Ovary (tissue), 9 donors: Measurements from ENCODE around the gene PPP2R5C. TPM values are rescaled to one million over a fixed set of nuclear protein-coding genes. Genes with fewer than 3 reads are reported as not detected.

Experiments
- DNase-seq, 5 donors: peaks; one replicate each; pipeline ENCODE4 v3.0.0-alpha.2; 2019 to 2020
- H3K27ac ChIP-seq, 2 donors: fragments of 200-600 bp; one replicate each; pipeline versions ENCODE4 v1.5.1 to v1.8.0; 2019 to 2022
- H3K27me3 ChIP-seq: fragments of 200-600 bp; one replicate; pipeline ENCODE4 v1.8.0; 2022
- H3K36me3 ChIP-seq: fragments of 200-600 bp; sonication (generic); one replicate; pipeline ENCODE4 v1.5.1; 2019
- H3K4me1 ChIP-seq: one replicate; pipeline ENCODE4 v1.8.1; 2013; ENCODE audit warnings: mild to moderate bottlenecking, moderate library complexity; ENCODE audit not compliant: insufficient read depth
- H3K4me3 ChIP-seq: fragments of 200-600 bp; sonication (generic); one replicate; pipeline ENCODE4 v1.5.1; 2017
- H3K9me3 ChIP-seq, 2 donors: fragments of 200-600 bp in 1 of 2; sonication (generic) in 1 of 2; one replicate each; pipeline versions ENCODE4 v1.5.1 to v1.8.1; 2013 to 2019; ENCODE audit warnings: mild to moderate bottlenecking in 1 of 2, moderate library complexity in 1 of 2
- EP300 ChIP-seq: sonication (generic); formaldehyde crosslinking; IDR thresholded peaks from one replicate; pipeline ENCODE4 v1.6.1; 2017; ENCODE audit warnings: antibody characterized with exemption
- POLR2A ChIP-seq: fragments of 450-650 bp; IDR thresholded peaks from one replicate; pipeline ENCODE4 v1.6.1; 2017; ENCODE audit warnings: antibody characterized with exemption, mild to moderate bottlenecking, moderate library complexity
- WGBS, 3 donors: extraction: QIAGEN DNeasy Blood & Tissue Kit in 1 of 3; methylation state at CpG; one replicate each; pipeline versions ENCODE4 v1.1.5 to v1.1.7; 2013 to 2017; 5-methylcytosine and 5-hydroxymethylcytosine counted together
- intact Hi-C, 4 donors: fragments of 100-400 bp; cut with DNase I; formaldehyde crosslinking; loops; one replicate each; pipeline versions ENCODE4 v1.11.0 to v1.15.1; 2022 to 2023
- polyA plus RNA-seq, 2 donors: library from polyadenylated mRNA; stranded (reverse); fragments of 200-250 nt in 1 of 2; fragments of 350-450 nt in 1 of 2; fragmentation: Illumina TruSeq in 1 of 2; extraction: RNeasy Lipid Tissue Mini Kit (QIAGEN cat#74804) in 1 of 2; gene quantifications; one replicate each; pipeline ENCODE4 v1.2.3, GENCODE V29; 2013 to 2014
- total RNA-seq, 7 donors: library from RNA; depleted of rRNA in 2 of 7; stranded (reverse); fragments of >200 nt in 2 of 7; fragmentation: NEBNext Ultra II Directional in 3 of 7; extraction: Animal tissue kit (Norgen Biotek cat#: 25700) in 3 of 7; gene quantifications; one replicate each; pipeline versions ENCODE4 v1.1.0 to v1.2.4, GENCODE V29; 2016 to 2023
- TF ChIP-seq, protein P1 (sequence below), 3 donors: fragments of 450-650 bp in 2 of 3; fragments of 200-600 bp in 1 of 3; IDR thresholded peaks; one replicate each; pipeline versions ENCODE4 v1.5.1 to v1.8.0; 2016 to 2022; ENCODE audit warnings: antibody characterized with exemption in 3 of 3, mild to moderate bottlenecking in 1 of 3
- donor health status: DM: no; HTN: no; CAD: no; lungs with moderate emphysema.
- donor health status: DM: no; HTN: no; CAD: no.
- donor health status: Bipolar disorder and iron deficiency.
- donor health status: DM: yes; HTN: yes; CAD: no.
- donor health status: DM: no; HTN: no; CAD: no.
- donor health status: DM: yes; HTN: yes; CAD: no.

The PPP2R5C gene
- total and polyA plus RNA-seq, 9 donors: 52.8 to 136 (median 96.6) TPM

DNA sequence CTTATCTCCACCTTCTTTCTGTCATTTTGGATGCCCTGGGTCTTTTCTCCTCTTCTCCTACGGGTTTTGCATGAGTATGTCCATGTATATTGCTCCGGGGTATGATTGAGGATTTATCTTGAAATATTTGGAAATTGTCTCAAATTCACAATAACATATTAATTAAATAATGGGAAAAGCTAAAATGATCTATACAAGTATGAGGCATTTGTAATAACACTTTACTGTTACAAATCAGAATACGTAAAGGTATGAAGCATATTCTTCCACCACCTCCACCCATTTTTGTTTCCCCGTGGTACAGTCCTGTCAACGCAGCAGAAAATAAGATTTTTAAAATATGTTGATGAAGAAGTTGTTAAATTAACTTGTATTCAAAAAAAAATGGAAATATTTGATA lies 91.3 kb downstream of the PPP2R5C start:
- Histone ChIP-seq H3K27me3 (no peaks in the 10 kb centered on the region), H3K27ac (no peak overlapping the region), H3K36me3 (no peaks in the 10 kb centered on the region), H3K9me3 (no peaks in the 10 kb centered on the region), H3K4me1 (peaks cover 12% of the 10 kb centered on the region), H3K4me3 (no peak overlapping the region)
- DNase-seq: no peak
- 91 to 92% (median 91%) methylated on average over 5 of the region's 5 CpGs for WGBS, 3 donors
- no peak for TF ChIP-seq POLR2A
- no peak for TF ChIP-seq EP300
- TF ChIP-seq, protein P1, sequence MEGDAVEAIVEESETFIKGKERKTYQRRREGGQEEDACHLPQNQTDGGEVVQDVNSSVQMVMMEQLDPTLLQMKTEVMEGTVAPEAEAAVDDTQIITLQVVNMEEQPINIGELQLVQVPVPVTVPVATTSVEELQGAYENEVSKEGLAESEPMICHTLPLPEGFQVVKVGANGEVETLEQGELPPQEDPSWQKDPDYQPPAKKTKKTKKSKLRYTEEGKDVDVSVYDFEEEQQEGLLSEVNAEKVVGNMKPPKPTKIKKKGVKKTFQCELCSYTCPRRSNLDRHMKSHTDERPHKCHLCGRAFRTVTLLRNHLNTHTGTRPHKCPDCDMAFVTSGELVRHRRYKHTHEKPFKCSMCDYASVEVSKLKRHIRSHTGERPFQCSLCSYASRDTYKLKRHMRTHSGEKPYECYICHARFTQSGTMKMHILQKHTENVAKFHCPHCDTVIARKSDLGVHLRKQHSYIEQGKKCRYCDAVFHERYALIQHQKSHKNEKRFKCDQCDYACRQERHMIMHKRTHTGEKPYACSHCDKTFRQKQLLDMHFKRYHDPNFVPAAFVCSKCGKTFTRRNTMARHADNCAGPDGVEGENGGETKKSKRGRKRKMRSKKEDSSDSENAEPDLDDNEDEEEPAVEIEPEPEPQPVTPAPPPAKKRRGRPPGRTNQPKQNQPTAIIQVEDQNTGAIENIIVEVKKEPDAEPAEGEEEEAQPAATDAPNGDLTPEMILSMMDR (IDR thresholded peaks at IDR 0.05): no peak
- intact Hi-C loops: no loop called here

DNA sequence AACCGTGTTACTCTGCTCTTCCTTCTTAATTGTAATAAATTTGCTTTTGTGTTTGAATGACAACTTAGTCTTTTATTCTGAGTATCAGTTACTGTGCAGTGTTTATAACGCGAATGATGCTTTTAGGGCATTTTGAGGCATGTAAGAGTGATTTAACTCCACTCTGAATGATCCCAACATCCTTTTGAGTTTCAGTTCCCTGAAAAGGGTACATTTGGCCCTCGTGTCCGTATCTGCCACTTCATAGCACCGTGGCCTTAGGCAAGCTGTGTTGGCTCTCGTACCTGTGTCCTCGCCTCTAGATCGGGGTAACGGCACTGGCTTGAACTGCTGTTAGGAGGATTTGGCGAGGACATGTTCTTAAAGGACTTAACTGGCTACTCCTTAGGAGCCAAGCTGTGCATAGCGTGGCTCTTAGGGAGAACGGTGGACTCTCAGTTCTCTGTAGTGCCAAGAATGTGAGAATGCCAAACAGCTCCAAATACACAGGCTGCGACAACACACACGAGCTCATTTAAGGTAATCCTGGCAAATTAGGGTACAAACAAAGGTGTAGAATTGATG lies 92.0 kb downstream of the PPP2R5C start:
- no peaks in the 10 kb centered on the region for H3K36me3 ChIP-seq
- H3K27ac ChIP-seq: no peak overlapping the region
- no peaks in the 10 kb centered on the region for H3K27me3 ChIP-seq
- H3K4me3 ChIP-seq: no peak overlapping the region
- no peak for TF ChIP-seq EP300
- TF ChIP-seq POLR2A: no peak
- TF ChIP-seq, protein P1 (IDR thresholded peaks at IDR 0.05): no peak
- 82 to 90% (median 86%) methylated on average over 15 of the region's 15 CpGs for WGBS, 3 donors
- H3K4me1 ChIP-seq: peaks cover 12% of the 10 kb centered on the region
- H3K9me3 ChIP-seq: no peaks in the 10 kb centered on the region
- no peak for DNase-seq
- intact Hi-C loops: no loop called here

DNA sequence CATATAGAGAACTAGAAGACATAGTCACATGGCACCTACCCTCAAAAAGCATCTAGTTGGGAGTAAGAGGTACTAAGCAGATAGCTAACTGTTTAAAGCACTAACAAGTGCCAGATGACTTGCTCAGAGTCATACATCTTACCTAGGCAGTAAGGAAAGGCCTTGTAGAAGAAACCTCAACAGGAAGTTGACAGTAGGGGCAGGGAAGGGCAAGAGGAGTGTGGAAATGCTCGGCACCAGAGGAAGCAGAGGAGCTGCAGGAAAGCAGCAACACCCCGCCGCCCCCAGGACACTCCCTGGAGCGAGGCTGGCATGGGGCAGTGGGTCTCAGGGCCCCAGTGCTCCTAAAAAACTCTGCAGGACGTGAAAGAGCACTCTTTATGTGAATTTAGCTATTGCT lies 92.9 kb downstream of the PPP2R5C start:
- H3K36me3 ChIP-seq: no peaks in the 10 kb centered on the region
- DNase-seq: no peak
- WGBS, 3 donors: 80 to 84% (median 84%) methylated on average over 5 of the region's 5 CpGs
- H3K27ac ChIP-seq: no peak overlapping the region
- H3K4me1 ChIP-seq: peaks cover 11% of the 10 kb centered on the region
- H3K4me3 ChIP-seq: no peak overlapping the region
- H3K27me3 ChIP-seq: no peaks in the 10 kb centered on the region
- intact Hi-C loops: no loop called here
- no peaks in the 10 kb centered on the region for H3K9me3 ChIP-seq
- TF ChIP-seq POLR2A: no peak
- TF ChIP-seq, protein P1 (IDR thresholded peaks at IDR 0.05): no peak
- TF ChIP-seq EP300: no peak

DNA sequence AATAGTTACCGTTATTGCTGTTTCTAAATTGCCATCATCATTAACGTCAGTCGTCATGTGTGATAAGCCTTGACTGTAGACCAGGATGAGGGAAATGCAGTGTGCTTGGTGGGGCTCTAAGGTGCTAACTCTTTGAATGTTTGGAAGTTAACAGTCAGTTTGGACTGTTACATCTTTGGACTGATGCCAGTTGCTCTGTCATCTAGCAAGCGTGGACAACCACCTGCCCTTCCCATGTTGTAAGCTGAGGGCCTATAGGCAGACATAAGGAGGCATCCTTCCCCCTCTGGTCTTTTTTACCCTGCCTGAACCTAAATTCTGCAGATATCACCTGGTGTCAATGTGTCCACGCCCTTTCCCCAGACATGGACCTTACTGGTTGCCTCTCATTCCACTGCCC lies 94.4 kb downstream of the PPP2R5C start:
- Histone ChIP-seq H3K27me3 (no peaks in the 10 kb centered on the region), H3K27ac (no peak overlapping the region), H3K4me3 (no peak overlapping the region), H3K36me3 (no peaks in the 10 kb centered on the region), H3K4me1 (peaks cover 11% of the 10 kb centered on the region), H3K9me3 (no peaks in the 10 kb centered on the region)
- TF ChIP-seq EP300: no peak
- TF ChIP-seq, protein P1 (IDR thresholded peaks at IDR 0.05): no peak
- no peak for TF ChIP-seq POLR2A
- intact Hi-C loops: no loop called here
- no peak for DNase-seq
- WGBS, 3 donors: 71 to 87% (median 81%) methylated on average over 5 of the region's 5 CpGs
